ENCODE results near the gene ZNF784.
"Not testable (repeated sequence)": the region's sequence is repeated elsewhere in the genome, so short reads cannot be mapped to it uniquely, and the experiment has no call there.

- not testable (repeated sequence) for TF ChIP-seq MYNN (tag by site-specific recombination; IDR thresholded peaks at IDR 0.05; ENCODE audit: borderline replicate concordance); ZNF76 (tag by site-specific recombination; IDR thresholded peaks at IDR 0.05; ENCODE audit: borderline replicate concordance, low read depth); REPIN1 (tag by site-specific recombination; IDR thresholded peaks at IDR 0.05; ENCODE audit: low read depth); ZNF23 (tag by site-specific recombination; IDR thresholded peaks at IDR 0.05; ENCODE audit: borderline replicate concordance); SETDB1 (IDR thresholded peaks at IDR 0.05; ENCODE audit: insufficient read length, low read length); ZBTB7A (tag by site-specific recombination; IDR thresholded peaks at IDR 0.05; ENCODE audit: low read depth); ZNF274 (IDR thresholded peaks at IDR 0.05; ENCODE audit: low read length); ZNF274 (tag by site-specific recombination; IDR thresholded peaks at IDR 0.05; ENCODE audit: borderline replicate concordance); ZNF155 (tag by site-specific recombination; IDR thresholded peaks at IDR 0.05)
- TF ChIP-seq, protein P1, sequence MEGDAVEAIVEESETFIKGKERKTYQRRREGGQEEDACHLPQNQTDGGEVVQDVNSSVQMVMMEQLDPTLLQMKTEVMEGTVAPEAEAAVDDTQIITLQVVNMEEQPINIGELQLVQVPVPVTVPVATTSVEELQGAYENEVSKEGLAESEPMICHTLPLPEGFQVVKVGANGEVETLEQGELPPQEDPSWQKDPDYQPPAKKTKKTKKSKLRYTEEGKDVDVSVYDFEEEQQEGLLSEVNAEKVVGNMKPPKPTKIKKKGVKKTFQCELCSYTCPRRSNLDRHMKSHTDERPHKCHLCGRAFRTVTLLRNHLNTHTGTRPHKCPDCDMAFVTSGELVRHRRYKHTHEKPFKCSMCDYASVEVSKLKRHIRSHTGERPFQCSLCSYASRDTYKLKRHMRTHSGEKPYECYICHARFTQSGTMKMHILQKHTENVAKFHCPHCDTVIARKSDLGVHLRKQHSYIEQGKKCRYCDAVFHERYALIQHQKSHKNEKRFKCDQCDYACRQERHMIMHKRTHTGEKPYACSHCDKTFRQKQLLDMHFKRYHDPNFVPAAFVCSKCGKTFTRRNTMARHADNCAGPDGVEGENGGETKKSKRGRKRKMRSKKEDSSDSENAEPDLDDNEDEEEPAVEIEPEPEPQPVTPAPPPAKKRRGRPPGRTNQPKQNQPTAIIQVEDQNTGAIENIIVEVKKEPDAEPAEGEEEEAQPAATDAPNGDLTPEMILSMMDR (tag by site-specific recombination; IDR thresholded peaks at IDR 0.05) = not testable (repeated sequence)
- TF ChIP-seq, protein P2, sequence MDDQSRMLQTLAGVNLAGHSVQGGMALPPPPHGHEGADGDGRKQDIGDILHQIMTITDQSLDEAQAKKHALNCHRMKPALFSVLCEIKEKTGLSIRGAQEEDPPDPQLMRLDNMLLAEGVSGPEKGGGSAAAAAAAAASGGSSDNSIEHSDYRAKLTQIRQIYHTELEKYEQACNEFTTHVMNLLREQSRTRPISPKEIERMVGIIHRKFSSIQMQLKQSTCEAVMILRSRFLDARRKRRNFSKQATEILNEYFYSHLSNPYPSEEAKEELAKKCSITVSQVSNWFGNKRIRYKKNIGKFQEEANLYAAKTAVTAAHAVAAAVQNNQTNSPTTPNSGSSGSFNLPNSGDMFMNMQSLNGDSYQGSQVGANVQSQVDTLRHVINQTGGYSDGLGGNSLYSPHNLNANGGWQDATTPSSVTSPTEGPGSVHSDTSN (CRISPR knock-in tag; IDR thresholded peaks at IDR 0.05) = not testable (repeated sequence)
- TF ChIP-seq, protein P3, sequence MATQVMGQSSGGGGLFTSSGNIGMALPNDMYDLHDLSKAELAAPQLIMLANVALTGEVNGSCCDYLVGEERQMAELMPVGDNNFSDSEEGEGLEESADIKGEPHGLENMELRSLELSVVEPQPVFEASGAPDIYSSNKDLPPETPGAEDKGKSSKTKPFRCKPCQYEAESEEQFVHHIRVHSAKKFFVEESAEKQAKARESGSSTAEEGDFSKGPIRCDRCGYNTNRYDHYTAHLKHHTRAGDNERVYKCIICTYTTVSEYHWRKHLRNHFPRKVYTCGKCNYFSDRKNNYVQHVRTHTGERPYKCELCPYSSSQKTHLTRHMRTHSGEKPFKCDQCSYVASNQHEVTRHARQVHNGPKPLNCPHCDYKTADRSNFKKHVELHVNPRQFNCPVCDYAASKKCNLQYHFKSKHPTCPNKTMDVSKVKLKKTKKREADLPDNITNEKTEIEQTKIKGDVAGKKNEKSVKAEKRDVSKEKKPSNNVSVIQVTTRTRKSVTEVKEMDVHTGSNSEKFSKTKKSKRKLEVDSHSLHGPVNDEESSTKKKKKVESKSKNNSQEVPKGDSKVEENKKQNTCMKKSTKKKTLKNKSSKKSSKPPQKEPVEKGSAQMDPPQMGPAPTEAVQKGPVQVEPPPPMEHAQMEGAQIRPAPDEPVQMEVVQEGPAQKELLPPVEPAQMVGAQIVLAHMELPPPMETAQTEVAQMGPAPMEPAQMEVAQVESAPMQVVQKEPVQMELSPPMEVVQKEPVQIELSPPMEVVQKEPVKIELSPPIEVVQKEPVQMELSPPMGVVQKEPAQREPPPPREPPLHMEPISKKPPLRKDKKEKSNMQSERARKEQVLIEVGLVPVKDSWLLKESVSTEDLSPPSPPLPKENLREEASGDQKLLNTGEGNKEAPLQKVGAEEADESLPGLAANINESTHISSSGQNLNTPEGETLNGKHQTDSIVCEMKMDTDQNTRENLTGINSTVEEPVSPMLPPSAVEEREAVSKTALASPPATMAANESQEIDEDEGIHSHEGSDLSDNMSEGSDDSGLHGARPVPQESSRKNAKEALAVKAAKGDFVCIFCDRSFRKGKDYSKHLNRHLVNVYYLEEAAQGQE (tag by site-specific recombination; IDR thresholded peaks at IDR 0.05) = not testable (repeated sequence)
Measured at GRCh38 chr19:55583897-55584296, 40.5 kb downstream of the ZNF784 start.
